ENCODE measurements around the gene SCYL1.
"Not testable (repeated sequence)": the region's sequence is repeated elsewhere in the genome, so short reads cannot be mapped to it uniquely, and the experiment has no call there.

SCYL1 gene

GRCh38 chr11:65562788-65563187 lies 37.9 kb downstream of the SCYL1 start:
- H4K20me1 ChIP-seq (ENCODE audit: insufficient read depth, low read length) = no peaks in the 10 kb centered on the region
- H3K27me3 ChIP-seq (ENCODE audit: low read depth, low read length) = peaks cover 9% of the 10 kb centered on the region
- H3K4me2 ChIP-seq (ENCODE audit: low read length) = peak overlapping the region; percentile 79
- peak overlapping the region; percentile 74; the same call in 1 of the 2 replicates for H2AFZ ChIP-seq (ENCODE audit: low read depth, low read length)
- no peak overlapping the region for H3K27ac ChIP-seq (ENCODE audit: low read length)
- H3K9ac ChIP-seq (ENCODE audit: low read length) = no peak overlapping the region
- H3K9me3 ChIP-seq (ENCODE audit: insufficient read depth, low read length) = no peaks in the 10 kb centered on the region
- H3K4me3 ChIP-seq (ENCODE audit: low read length) = peak overlapping the region; percentile 56
- peaks cover 5% of the 10 kb centered on the region for H3K36me3 ChIP-seq (replicated peaks; ENCODE audit: low read depth, low read length)
- H3K4me1 ChIP-seq (ENCODE audit: low read length) = peaks cover 14% of the 10 kb centered on the region
- TF ChIP-seq, protein P1, sequence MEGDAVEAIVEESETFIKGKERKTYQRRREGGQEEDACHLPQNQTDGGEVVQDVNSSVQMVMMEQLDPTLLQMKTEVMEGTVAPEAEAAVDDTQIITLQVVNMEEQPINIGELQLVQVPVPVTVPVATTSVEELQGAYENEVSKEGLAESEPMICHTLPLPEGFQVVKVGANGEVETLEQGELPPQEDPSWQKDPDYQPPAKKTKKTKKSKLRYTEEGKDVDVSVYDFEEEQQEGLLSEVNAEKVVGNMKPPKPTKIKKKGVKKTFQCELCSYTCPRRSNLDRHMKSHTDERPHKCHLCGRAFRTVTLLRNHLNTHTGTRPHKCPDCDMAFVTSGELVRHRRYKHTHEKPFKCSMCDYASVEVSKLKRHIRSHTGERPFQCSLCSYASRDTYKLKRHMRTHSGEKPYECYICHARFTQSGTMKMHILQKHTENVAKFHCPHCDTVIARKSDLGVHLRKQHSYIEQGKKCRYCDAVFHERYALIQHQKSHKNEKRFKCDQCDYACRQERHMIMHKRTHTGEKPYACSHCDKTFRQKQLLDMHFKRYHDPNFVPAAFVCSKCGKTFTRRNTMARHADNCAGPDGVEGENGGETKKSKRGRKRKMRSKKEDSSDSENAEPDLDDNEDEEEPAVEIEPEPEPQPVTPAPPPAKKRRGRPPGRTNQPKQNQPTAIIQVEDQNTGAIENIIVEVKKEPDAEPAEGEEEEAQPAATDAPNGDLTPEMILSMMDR (IDR thresholded peaks at IDR 0.05; ENCODE audit: low read depth, low read length) = no peak
- TF ChIP-seq EZH2phosphoT487 (IDR thresholded peaks at IDR 0.05; ENCODE audit: low read depth) = no peak
- peaks cover 2% of the 10 kb centered on the region for H3K79me2 ChIP-seq (ENCODE audit: low read length)

DNA sequence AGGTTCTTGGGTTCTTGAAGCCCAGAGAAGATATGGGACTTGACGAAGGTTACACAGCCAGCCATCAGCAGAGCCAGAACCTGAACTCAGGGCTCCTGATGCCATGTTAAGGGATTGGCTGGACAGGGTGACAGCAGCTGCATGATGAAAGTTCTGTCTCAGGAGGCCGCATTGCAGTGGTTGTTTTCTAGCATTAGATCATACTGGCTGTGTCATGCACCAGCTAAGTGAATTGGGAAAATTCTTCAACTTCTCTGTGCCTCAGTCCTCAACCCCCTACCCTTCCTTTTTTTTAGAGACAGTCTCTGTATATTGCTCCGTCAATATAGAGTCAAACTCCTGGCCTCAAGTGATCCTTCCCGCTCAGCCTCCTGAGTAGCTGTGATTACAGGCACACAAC lies 38.7 kb downstream of the SCYL1 start:
- Histone ChIP-seq H3K4me3 (ENCODE audit: low read length) (no peak overlapping the region; the same call in 1 of the 2 replicates), H4K20me1 (ENCODE audit: insufficient read depth, low read length) (no peaks in the 10 kb centered on the region), H3K79me2 (ENCODE audit: low read length) (peaks cover 10% of the 10 kb centered on the region), H3K9me3 (ENCODE audit: insufficient read depth, low read length) (no peaks in the 10 kb centered on the region), H3K9ac (ENCODE audit: low read length) (no peak overlapping the region), H3K4me2 (ENCODE audit: low read length) (peak overlapping the region; percentile 79), H3K27me3 (ENCODE audit: low read depth, low read length) (peaks cover 9% of the 10 kb centered on the region), H3K27ac (ENCODE audit: low read length) (no peak overlapping the region), H3K4me1 (ENCODE audit: low read length) (peaks cover 16% of the 10 kb centered on the region), H2AFZ (ENCODE audit: low read depth, low read length) (no peak overlapping the region), H3K36me3 (replicated peaks; ENCODE audit: low read depth, low read length) (peaks cover 9% of the 10 kb centered on the region)
- TF ChIP-seq, protein P1 (IDR thresholded peaks at IDR 0.05; ENCODE audit: low read depth, low read length) = no peak
- no peak for TF ChIP-seq EZH2phosphoT487 (IDR thresholded peaks at IDR 0.05; ENCODE audit: low read depth)

DNA sequence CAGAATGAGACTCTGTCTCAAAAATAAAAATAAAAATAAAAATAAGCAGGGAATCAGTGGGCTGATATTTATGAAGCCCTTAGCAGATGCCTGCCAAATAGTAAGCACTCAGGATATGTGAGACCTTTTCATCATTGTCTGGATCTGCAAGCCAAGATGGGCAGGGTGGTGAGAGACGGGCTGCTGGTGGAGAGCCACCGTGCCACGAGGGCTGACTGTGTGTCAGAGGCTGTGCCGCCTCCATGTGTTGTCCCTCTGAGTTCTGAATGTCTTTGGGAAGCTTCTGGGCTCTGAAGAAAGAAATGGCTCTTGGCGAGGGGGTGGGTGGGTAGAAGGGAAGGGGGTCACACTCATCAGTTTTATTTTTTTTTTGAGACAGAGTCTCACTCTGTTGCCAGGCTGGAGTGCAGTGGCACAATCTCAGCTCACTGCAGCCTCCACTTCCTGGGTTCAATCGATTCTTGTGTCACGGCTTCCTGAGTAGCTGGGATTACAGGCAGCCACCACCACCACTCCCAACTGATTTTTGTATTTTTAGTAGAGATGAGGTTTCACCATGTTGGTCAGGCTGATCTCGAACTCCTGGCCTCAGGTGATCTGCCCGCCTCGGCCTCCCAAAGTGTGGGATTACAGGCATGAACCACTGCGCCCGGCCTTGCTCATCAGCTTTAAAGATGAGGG lies 40.1 kb downstream of the SCYL1 start:
- H2AFZ ChIP-seq (ENCODE audit: low read depth, low read length); H3K4me2 ChIP-seq (ENCODE audit: low read length); H4K20me1 ChIP-seq (ENCODE audit: insufficient read depth, low read length); H3K27ac ChIP-seq (ENCODE audit: low read length); H3K4me3 ChIP-seq (ENCODE audit: low read length); H3K9me3 ChIP-seq (ENCODE audit: insufficient read depth, low read length); H3K9ac ChIP-seq (ENCODE audit: low read length); H3K27me3 ChIP-seq (ENCODE audit: low read depth, low read length): not testable (repeated sequence)
- H3K36me3 ChIP-seq (replicated peaks; ENCODE audit: low read depth, low read length) = peaks cover 12% of the 10 kb centered on the region
- H3K79me2 ChIP-seq (ENCODE audit: low read length) = peaks cover 21% of the 10 kb centered on the region
- H3K4me1 ChIP-seq (ENCODE audit: low read length) = peaks cover 14% of the 10 kb centered on the region

- no peaks in the 10 kb centered on the region for H3K27me3 ChIP-seq (ENCODE audit: low read depth, low read length)
- H4K20me1 ChIP-seq (ENCODE audit: insufficient read depth, low read length) = no peaks in the 10 kb centered on the region
- no peak overlapping the region for H3K4me2 ChIP-seq (ENCODE audit: low read length)
- peaks cover 14% of the 10 kb centered on the region for H3K4me1 ChIP-seq (ENCODE audit: low read length)
- H3K9me3 ChIP-seq (ENCODE audit: insufficient read depth, low read length) = no peaks in the 10 kb centered on the region
- TF ChIP-seq EZH2phosphoT487 (IDR thresholded peaks at IDR 0.05; ENCODE audit: low read depth) = no peak
- TF ChIP-seq, protein P1 (IDR thresholded peaks at IDR 0.05; ENCODE audit: low read depth, low read length) = no peak
- no peak overlapping the region for H2AFZ ChIP-seq (ENCODE audit: low read depth, low read length)
- no peak overlapping the region for H3K4me3 ChIP-seq (ENCODE audit: low read length)
- H3K79me2 ChIP-seq (ENCODE audit: low read length) = peaks cover 27% of the 10 kb centered on the region
- peaks cover 12% of the 10 kb centered on the region for H3K36me3 ChIP-seq (replicated peaks; ENCODE audit: low read depth, low read length)
- H3K27ac ChIP-seq (ENCODE audit: low read length) = no peak overlapping the region
- H3K9ac ChIP-seq (ENCODE audit: low read length) = no peak overlapping the region
Observed at GRCh38 chr11:65565624-65566453, 41.0 kb downstream of the SCYL1 start.

Measured in OCI-LY3 (cell line).